CD4-positive, alpha-beta T cell treated with Interleukin-10 for 1 hour (primary cell): ENCODE data around the gene CARNS1.

Experiments
- DNase-seq: peaks from one replicate; pipeline ENCODE4 v3.0.0-alpha.2; 2020

The CARNS1 gene

GRCh38 chr11:67468759-67469507 is 53.5 kb downstream of the CARNS1 start, which contains the start of gene TMEM134:
Gene TMEM134 (minus strand): TSS chr11:67469251. CDS start chr11:67469192, 59 bp downstream.
- peak; percentile 94 for DNase-seq

DNA sequence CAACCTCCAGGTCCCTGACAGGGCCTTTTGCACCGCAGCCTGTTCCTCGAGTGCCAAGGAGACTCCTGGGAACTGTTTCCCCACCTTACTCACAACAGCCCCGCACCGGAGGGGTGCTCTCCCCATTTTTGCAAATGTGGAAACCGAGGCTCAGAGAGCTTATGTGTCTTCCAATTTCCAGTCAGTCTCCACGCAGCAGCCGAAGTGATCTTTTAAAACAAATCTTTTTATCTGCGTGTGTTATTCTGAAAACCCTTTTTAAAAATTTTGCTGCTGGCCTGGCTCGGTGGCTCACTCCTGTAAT is 54.0 kb downstream of the CARNS1 start:
- DNase-seq: no peak

DNA sequence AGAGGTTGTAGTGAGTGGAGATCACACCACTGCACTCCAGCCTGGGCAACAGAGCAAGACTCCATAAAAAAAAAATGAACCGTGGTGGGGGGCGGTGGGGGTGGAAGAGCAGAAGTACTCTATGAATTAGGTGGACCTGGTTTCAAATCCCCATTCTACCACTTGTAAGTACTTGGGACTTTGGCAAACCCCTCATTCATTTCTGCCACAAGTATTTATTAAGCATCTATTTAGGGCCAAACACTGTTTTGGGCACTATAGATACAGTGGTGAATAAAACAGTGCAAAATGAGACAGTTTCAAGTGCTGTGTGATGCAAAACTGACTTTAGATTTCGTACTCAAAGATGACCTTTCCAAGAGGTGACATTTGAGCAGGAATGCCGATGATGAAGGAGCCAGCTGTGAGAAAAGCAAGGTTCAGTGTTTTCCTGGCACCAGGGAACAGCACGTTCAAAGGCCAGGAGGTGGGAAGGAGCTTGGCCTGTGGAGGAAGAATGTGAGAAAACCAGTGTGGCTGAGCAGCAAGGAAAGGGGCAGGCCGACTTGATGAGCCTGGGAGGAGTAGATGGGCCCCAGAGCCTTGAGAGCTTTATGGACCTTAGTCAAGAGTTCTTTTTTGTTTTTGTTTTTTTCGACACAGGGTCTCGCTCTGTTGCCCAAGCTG is 55.0 kb downstream of the CARNS1 start:
- no peak for DNase-seq

- no peak for DNase-seq
Observed at GRCh38 chr11:67472882-67473281, 57.4 kb downstream of the CARNS1 start.
